Neural cell (in vitro differentiated cells): Measurements from ENCODE around the gene TAF11. TPM values are rescaled to one million over a fixed set of nuclear protein-coding genes. Genes with fewer than 3 reads are reported as not detected.

Experiments used
- H2AFZ ChIP-seq: fragments of 200-600, 300-800 bp; sonication (generic), shearing (Covaris generic); 2 replicates; pipeline ENCODE4 v1.6.0; 2014; ENCODE audit warnings: low read depth, mild to moderate bottlenecking, antibody characterized with exemption, low read length, moderate library complexity
- H3F3A ChIP-seq: fragments of 200-600 bp; shearing (Covaris generic); 2 replicates; pipeline ENCODE4 v1.6.1; 2016; ENCODE audit warnings: mild to moderate bottlenecking, moderate library complexity, mixed read lengths, antibody characterized with exemption, low read length; ENCODE audit not compliant: insufficient read depth, poor library complexity, severe bottlenecking
- H3K27ac ChIP-seq: fragments of 200-600, 300-800 bp; sonication (generic), shearing (Covaris generic); 2 replicates; pipeline ENCODE4 v1.5.1; 2014; ENCODE audit warnings: mild to moderate bottlenecking, low read length, moderate library complexity
- H3K27me3 ChIP-seq: fragments of 300-800, 200-600 bp; sonication (generic), shearing (Covaris generic); 2 replicates; pipeline ENCODE4 v1.6.0; 2014; ENCODE audit warnings: mild to moderate bottlenecking, low read depth, low read length, moderate library complexity; ENCODE audit not compliant: insufficient read depth
- H3K36me3 ChIP-seq: fragments of 300-800, 200-600 bp; sonication (generic), shearing (Covaris generic); 2 replicates; pipeline ENCODE4 v1.5.1; 2014; ENCODE audit warnings: mild to moderate bottlenecking, antibody characterized with exemption, low read length, moderate library complexity; ENCODE audit not compliant: insufficient read depth
- H3K4me2 ChIP-seq: fragments of 300-800, 200-600 bp; sonication (generic), shearing (Covaris generic); 2 replicates; pipeline ENCODE4 v1.6.0; 2014; ENCODE audit warnings: mild to moderate bottlenecking, low read length
- H3K4me3 ChIP-seq: fragments of 300-800, 200-600 bp; sonication (generic), shearing (Covaris generic); 2 replicates; pipeline ENCODE4 v1.5.1; 2014; ENCODE audit warnings: mild to moderate bottlenecking, low read length, moderate library complexity
- H3K79me2 ChIP-seq: fragments of 200-600 bp; shearing (Covaris generic); replicated peaks from 2 replicates; pipeline ENCODE4 v1.6.0; 2014; ENCODE audit warnings: mild to moderate bottlenecking, low read length, moderate library complexity; ENCODE audit not compliant: insufficient read depth
- H3K9ac ChIP-seq: fragments of 300-800, 200-600 bp; sonication (generic), shearing (Covaris generic); 2 replicates; pipeline ENCODE4 v1.6.1; 2016; ENCODE audit warnings: mild to moderate bottlenecking, low read length, mixed read lengths
- H3K9me2 ChIP-seq: fragments of 200-600 bp; shearing (Covaris generic); 2 replicates; pipeline ENCODE4 v1.6.1; 2016; ENCODE audit warnings: mild to moderate bottlenecking, low read length, mixed read lengths; ENCODE audit not compliant: insufficient read depth
- H3K9me3 ChIP-seq: fragments of 200-600, 300-800 bp; sonication (generic), shearing (Covaris generic); 2 replicates; pipeline ENCODE4 v1.6.1; 2016; ENCODE audit warnings: mild to moderate bottlenecking, mixed run types, low read length, moderate library complexity, mixed read lengths
- H4K20me1 ChIP-seq: fragments of 200-600 bp; shearing (Covaris generic); 2 replicates; pipeline ENCODE4 v1.6.1; 2016; ENCODE audit warnings: mild to moderate bottlenecking, mixed run types; ENCODE audit not compliant: insufficient read depth
- EP300 ChIP-seq: fragments of 450-650 bp; conservative IDR thresholded peaks from 2 replicates; pipeline ENCODE4 v1.6.1; 2014; ENCODE audit warnings: antibody characterized with exemption, mild to moderate bottlenecking, moderate library complexity; ENCODE audit not compliant: poor library complexity, severe bottlenecking
- EZH2 ChIP-seq: fragments of 200-600, 300-800 bp; shearing (Covaris generic), sonication (generic); IDR thresholded peaks from 2 replicates; pipeline ENCODE4 v1.6.1; 2014; ENCODE audit warnings: antibody characterized with exemption, low read length, borderline replicate concordance, mild to moderate bottlenecking; ENCODE audit not compliant: insufficient read depth, poor library complexity, severe bottlenecking
- MXI1 ChIP-seq: fragments of 450-650 bp; conservative IDR thresholded peaks from 2 replicates; pipeline ENCODE4 v1.6.1; 2014; ENCODE audit warnings: antibody characterized with exemption, mild to moderate bottlenecking; ENCODE audit not compliant: poor library complexity, severe bottlenecking
- POLR2AphosphoS5 ChIP-seq: IDR thresholded peaks from 2 replicates; pipeline ENCODE4 v1.6.1; 2012
- RAD21 ChIP-seq: fragments of 450-650 bp; conservative IDR thresholded peaks from 2 replicates; pipeline ENCODE4 v1.6.1; 2014; ENCODE audit warnings: antibody characterized with exemption, mild to moderate bottlenecking, moderate library complexity
- SMC3 ChIP-seq: fragments of 450-650 bp; conservative IDR thresholded peaks from 2 replicates; pipeline ENCODE4 v1.6.1; 2014; ENCODE audit warnings: antibody characterized with exemption, mild to moderate bottlenecking, moderate library complexity; ENCODE audit not compliant: poor library complexity
- TAF1 ChIP-seq: IDR thresholded peaks from 2 replicates; pipeline ENCODE4 v1.6.1; 2012; ENCODE audit warnings: low read depth
- polyA plus RNA-seq: library from polyadenylated mRNA; depleted of rRNA; stranded (reverse); fragments of >200 nt; gene quantifications from 2 replicates; pipeline ENCODE4 v1.2.3, GENCODE V29; 2014
- TF ChIP-seq, protein P1 (sequence below): fragments of 450-650 bp; IDR thresholded peaks from 2 replicates; pipeline ENCODE4 v1.5.1; 2014; ENCODE audit warnings: antibody characterized with exemption, mild to moderate bottlenecking, moderate library complexity; ENCODE audit not compliant: poor library complexity, severe bottlenecking
- TF ChIP-seq, protein P2 (sequence below): IDR thresholded peaks from 2 replicates; pipeline ENCODE4 v1.6.1; 2012; ENCODE audit warnings: borderline replicate concordance

Gene TAF11
- polyA plus RNA-seq, 1 donor from 2014 or later: 115 TPM

DNA sequence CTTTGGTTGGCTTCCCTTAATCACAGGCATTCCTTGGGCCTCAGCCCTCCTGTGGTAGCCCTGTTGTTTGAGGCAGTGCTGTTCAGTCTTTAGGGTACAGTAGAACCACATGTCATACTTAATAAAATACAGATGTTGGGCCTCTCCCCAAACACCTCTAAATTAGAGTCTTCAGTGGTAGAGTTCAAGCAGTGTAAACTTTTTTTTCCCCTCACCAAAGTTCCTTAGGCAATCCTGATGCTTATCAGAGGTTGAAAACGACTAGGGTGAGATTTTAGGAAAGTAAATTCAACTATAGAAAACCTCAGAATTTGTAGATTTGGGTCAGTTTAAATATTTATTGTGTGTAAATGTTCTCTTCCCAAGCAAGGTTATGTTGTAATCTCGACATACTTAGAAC is 51.4 kb downstream of the TAF11 start:
- Histone ChIP-seq H3K27me3 (no peaks in the 10 kb centered on the region), H3K9me3 (no peaks in the 10 kb centered on the region), H3K9me2 (no peaks in the 10 kb centered on the region), H3F3A (no peaks in the 10 kb centered on the region), H3K27ac (no peak overlapping the region), H3K79me2 (no peaks in the 10 kb centered on the region), H3K36me3 (no peaks in the 10 kb centered on the region), H3K9ac (no peak overlapping the region), H3K4me3 (no peak overlapping the region), H2AFZ (no peak overlapping the region), H3K4me2 (no peak overlapping the region), H4K20me1 (no peaks in the 10 kb centered on the region)
- TF ChIP-seq MXI1 (no peak), EP300 (no peak), EZH2 (no peak), RAD21 (no peak), POLR2AphosphoS5 (no peak), TAF1 (no peak), SMC3 (no peak)
- TF ChIP-seq, protein P1, sequence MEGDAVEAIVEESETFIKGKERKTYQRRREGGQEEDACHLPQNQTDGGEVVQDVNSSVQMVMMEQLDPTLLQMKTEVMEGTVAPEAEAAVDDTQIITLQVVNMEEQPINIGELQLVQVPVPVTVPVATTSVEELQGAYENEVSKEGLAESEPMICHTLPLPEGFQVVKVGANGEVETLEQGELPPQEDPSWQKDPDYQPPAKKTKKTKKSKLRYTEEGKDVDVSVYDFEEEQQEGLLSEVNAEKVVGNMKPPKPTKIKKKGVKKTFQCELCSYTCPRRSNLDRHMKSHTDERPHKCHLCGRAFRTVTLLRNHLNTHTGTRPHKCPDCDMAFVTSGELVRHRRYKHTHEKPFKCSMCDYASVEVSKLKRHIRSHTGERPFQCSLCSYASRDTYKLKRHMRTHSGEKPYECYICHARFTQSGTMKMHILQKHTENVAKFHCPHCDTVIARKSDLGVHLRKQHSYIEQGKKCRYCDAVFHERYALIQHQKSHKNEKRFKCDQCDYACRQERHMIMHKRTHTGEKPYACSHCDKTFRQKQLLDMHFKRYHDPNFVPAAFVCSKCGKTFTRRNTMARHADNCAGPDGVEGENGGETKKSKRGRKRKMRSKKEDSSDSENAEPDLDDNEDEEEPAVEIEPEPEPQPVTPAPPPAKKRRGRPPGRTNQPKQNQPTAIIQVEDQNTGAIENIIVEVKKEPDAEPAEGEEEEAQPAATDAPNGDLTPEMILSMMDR: no peak
- TF ChIP-seq, protein P2, sequence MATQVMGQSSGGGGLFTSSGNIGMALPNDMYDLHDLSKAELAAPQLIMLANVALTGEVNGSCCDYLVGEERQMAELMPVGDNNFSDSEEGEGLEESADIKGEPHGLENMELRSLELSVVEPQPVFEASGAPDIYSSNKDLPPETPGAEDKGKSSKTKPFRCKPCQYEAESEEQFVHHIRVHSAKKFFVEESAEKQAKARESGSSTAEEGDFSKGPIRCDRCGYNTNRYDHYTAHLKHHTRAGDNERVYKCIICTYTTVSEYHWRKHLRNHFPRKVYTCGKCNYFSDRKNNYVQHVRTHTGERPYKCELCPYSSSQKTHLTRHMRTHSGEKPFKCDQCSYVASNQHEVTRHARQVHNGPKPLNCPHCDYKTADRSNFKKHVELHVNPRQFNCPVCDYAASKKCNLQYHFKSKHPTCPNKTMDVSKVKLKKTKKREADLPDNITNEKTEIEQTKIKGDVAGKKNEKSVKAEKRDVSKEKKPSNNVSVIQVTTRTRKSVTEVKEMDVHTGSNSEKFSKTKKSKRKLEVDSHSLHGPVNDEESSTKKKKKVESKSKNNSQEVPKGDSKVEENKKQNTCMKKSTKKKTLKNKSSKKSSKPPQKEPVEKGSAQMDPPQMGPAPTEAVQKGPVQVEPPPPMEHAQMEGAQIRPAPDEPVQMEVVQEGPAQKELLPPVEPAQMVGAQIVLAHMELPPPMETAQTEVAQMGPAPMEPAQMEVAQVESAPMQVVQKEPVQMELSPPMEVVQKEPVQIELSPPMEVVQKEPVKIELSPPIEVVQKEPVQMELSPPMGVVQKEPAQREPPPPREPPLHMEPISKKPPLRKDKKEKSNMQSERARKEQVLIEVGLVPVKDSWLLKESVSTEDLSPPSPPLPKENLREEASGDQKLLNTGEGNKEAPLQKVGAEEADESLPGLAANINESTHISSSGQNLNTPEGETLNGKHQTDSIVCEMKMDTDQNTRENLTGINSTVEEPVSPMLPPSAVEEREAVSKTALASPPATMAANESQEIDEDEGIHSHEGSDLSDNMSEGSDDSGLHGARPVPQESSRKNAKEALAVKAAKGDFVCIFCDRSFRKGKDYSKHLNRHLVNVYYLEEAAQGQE: no peak

GRCh38 chr6:34836008-34836407 is 51.8 kb downstream of the TAF11 start:
- no peak overlapping the region for H3K4me2 ChIP-seq
- no peaks in the 10 kb centered on the region for H3K9me2 ChIP-seq
- H3K4me3 ChIP-seq: no peak overlapping the region
- no peak overlapping the region for H3K9ac ChIP-seq
- H3K27me3 ChIP-seq: no peaks in the 10 kb centered on the region
- no peaks in the 10 kb centered on the region for H3K36me3 ChIP-seq
- no peaks in the 10 kb centered on the region for H4K20me1 ChIP-seq
- no peaks in the 10 kb centered on the region for H3K79me2 ChIP-seq
- H3K27ac ChIP-seq: no peak overlapping the region
- TF ChIP-seq POLR2AphosphoS5 (no peak), SMC3 (no peak), EZH2 (no peak), TAF1 (no peak), MXI1 (no peak), EP300 (no peak), RAD21 (no peak)
- TF ChIP-seq, protein P1: no peak
- TF ChIP-seq, protein P2: no peak
- H3K9me3 ChIP-seq: no peaks in the 10 kb centered on the region
- H3F3A ChIP-seq: no peaks in the 10 kb centered on the region
- H2AFZ ChIP-seq: no peak overlapping the region
